GM13976 (cell line): ENCODE results near the gene TBX2.

Experiments
- DNase-seq: peaks from one replicate; pipeline ENCODE4 v3.0.0; 2012; ENCODE audit warnings: low spot score
- in situ Hi-C: fragments of 300-500 bp; cut with MboI; formaldehyde crosslinking; loops from one replicate; pipeline ENCODE4 v1.12.0; 2022; ENCODE audit warnings: low sequenced_read_pairs, mixed read lengths, inconsistent platforms; ENCODE audit not compliant: unreplicated experiment
- TF ChIP-seq, protein P1 (sequence below): IDR thresholded peaks from 2 replicates; pipeline ENCODE4 v1.5.1; 2012; ENCODE audit warnings: borderline replicate concordance, mild to moderate bottlenecking; ENCODE audit not compliant: insufficient read depth; ENCODE audit errors: extremely low read depth, missing control alignments, control extremely low read depth

The TBX2 gene

DNA sequence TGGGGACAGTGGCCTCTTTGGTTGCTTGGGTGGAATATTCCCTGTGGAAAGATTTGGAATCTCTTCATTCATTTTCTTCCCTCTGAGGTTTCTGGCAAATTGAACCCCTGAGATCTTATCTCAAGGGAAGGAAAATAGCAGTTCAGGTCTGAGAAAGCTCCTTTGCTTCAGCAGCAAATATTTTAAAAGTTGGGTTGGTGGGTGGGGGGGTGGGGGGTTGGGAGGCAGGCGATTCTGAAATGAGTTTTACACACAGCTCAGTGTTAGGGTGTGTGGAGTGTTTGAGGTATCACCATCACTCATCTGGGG is 6.8 kb downstream of the TBX2 start:
- DNase-seq = no peak
- TF ChIP-seq, protein P1, sequence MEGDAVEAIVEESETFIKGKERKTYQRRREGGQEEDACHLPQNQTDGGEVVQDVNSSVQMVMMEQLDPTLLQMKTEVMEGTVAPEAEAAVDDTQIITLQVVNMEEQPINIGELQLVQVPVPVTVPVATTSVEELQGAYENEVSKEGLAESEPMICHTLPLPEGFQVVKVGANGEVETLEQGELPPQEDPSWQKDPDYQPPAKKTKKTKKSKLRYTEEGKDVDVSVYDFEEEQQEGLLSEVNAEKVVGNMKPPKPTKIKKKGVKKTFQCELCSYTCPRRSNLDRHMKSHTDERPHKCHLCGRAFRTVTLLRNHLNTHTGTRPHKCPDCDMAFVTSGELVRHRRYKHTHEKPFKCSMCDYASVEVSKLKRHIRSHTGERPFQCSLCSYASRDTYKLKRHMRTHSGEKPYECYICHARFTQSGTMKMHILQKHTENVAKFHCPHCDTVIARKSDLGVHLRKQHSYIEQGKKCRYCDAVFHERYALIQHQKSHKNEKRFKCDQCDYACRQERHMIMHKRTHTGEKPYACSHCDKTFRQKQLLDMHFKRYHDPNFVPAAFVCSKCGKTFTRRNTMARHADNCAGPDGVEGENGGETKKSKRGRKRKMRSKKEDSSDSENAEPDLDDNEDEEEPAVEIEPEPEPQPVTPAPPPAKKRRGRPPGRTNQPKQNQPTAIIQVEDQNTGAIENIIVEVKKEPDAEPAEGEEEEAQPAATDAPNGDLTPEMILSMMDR = no peak
- in situ Hi-C loops = loop anchor here (25.0 kb wide), 1 partner anchor 431 kb away; no protein-coding TSS in a partner anchor

DNA sequence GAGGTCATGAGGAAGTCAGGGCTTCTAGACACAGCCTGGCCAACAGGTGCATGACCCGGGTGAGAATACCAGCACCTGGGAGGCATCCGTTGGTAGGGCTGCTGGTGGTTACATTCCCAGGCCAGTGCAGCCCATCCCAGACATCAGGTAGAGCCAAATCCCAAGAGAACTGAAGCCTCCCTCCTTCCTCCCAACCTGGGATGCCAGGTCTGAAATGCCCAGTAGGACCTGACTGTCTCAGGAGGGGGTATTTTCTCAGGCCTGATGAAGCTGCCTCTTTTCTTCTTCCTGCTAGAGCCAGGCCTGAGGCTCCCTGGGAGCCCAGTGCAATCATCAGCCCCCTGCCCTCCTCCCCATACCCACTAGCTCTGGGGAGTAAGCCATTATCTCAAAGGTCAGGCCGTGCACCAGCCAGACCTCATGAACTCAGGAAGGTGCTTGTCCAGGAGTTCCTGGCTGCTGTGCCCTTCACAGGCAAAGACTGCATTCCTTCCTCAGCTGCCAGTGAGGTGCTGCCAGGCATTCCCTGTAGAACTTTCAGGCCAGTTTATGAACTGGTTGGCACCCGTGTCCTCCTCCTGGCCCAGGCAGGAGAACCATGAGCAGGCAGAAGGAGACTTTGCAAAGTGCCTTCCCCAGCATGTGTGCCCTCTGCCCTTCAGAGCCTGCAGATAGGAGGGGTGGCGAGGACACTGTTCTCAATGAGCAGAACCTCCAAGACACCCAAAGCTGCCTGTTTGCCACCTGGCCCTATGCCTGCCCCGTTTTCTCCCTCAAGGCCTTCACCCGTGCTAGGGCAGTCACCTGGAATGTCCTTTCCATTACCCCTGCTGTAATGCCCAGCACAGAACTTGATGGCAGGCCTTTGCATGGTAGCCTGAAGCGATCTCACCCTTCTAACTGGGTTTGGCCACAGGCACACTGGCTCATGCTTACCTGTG is 7.6 kb downstream of the TBX2 start:
- in situ Hi-C loops = loop anchor here (25.0 kb wide), 1 partner anchor 430 kb away; no protein-coding TSS in a partner anchor
- DNase-seq = no peak
- TF ChIP-seq, protein P1 = no peak

DNA sequence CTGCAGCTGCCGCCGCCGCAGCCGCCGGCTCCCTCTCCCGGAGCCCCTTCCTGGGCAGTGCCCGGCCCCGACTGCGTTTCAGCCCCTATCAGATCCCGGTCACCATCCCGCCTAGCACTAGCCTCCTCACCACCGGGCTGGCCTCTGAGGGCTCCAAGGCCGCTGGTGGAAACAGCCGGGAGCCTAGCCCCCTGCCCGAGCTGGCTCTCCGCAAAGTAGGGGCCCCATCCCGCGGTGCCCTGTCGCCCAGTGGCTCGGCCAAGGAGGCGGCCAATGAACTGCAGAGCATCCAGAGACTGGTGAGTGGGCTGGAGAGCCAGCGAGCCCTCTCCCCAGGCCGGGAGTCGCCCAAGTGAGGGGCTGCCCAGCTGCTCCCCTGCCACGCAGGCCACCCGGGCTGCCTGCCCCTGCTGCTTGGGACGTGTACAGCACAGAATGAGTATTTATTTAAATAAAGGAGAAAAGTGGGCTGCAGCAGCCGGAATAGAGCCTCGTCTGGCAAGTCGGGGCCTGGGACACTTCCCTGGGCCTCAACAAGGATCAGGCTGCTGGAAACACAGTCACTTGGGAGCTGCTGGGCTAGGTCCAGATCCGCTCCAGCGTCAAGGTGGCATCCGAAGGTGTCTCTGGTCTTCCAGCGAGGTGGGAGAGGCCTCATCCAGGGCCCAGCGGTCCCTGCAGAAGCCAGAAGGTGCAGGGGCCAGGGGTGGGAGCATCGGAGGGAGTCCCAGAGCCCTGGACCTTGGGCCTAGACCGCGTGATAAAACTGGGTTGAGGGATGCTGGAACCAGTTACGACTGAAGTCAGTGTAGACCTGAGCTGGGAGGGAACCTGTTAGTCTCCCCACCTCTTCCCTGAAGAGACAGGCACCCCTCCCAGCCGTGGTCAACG is 8.8 kb downstream of the TBX2 start:
- TF ChIP-seq, protein P1 = no peak
- in situ Hi-C loops = loop anchor here (25.0 kb wide), 1 partner anchor 429 kb away; no protein-coding TSS in a partner anchor
- peak; percentile 39 for DNase-seq

DNA sequence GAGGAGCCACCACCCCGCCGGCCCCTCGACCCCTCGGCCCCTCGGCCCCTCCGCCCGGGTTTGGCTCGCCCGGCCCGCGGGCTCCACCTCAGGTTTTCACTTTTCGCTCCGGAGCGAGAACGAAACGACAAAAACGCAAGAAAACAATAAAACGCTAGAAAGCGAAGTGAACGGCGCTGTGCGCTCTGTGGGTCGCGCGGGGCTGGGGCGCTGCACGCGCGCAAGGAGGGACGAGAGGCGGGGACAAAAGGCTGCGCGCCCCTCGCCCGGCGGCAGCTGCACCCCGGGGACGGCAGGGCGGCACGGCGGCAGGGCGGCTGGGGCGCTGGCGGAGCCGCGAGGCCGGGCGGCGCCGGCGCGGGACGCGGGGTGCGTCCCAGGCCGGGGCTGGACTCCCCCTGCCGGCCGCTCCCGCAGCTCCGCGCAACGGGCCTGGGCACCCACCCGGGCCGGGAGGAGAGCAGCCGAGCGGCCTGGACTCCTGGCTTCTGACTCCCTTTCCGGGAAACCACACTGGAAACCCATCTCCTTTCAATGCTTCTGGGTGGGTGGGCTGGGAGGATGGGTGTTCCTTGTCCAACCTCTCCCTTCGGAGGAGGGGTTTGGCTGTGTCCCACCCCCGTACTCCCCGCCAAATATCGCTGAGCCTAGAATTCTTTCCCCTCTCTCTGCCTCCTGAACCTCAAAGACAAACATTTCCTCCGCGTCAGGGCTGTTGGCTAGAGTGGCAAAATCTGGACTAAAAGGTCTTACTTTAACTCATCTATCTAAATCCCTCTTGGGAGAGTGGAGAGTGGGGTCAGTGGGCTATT is 9.9 kb downstream of the TBX2 start:
- TF ChIP-seq, protein P1 = peak; percentile 65
- DNase-seq = peak; percentile 77
- in situ Hi-C loops = loop anchor here (25.0 kb wide), 1 partner anchor 428 kb away; no protein-coding TSS in a partner anchor

DNA sequence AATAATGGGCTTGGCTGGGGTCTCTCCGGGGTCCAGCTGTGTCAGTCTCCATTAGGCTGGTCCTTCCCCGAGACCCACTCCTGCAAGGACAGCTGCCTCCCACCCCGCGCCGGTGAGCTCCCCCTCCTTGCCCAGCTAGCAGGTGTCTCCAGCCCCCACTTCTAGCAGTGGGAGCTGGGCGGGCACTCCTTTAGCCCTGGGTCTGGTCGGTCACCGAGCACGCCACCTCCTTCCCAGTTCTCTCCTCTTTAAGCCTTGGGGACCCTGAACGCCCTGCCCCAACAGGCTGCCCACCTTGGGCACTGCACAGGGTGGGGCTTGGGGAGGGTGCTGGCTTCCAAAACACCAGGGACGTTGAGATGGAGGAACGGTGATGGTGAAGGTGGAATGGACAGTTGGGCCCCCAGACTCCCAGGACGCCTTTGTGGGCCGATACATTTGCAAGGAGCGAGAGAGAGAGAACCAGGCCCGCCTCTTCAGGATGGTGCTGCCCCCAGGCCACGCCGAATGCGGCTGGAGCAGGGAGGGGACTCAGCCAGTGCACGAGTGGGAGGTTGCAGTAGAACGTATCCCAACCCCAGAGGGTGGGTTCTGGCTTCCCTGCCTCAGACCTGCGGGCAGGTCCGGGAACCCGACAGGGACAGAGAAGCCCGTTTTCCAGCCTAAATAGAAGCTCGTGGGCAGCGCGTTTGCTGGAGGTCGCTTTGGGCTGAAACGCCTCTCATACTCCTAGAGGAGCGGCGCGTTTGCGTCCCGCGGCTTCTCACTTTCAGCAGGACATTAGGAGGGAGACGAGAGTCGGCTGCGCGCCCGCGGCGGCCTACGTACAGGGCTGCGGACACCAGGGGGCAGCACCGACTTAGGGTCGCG is 10.7 kb downstream of the TBX2 start:
- peak; percentile 78 for DNase-seq
- TF ChIP-seq, protein P1 = peak; percentile 52
- in situ Hi-C loops = loop anchor here (25.0 kb wide), 1 partner anchor 427 kb away; no protein-coding TSS in a partner anchor
